ENCODE data around the gene MAEA. TPM values are rescaled to one million over a fixed set of nuclear protein-coding genes. Genes with fewer than 3 reads are reported as not detected.

MAEA gene
- total RNA-seq, 2 donors from 2014 or later = 76.0 to 110 TPM

DNA sequence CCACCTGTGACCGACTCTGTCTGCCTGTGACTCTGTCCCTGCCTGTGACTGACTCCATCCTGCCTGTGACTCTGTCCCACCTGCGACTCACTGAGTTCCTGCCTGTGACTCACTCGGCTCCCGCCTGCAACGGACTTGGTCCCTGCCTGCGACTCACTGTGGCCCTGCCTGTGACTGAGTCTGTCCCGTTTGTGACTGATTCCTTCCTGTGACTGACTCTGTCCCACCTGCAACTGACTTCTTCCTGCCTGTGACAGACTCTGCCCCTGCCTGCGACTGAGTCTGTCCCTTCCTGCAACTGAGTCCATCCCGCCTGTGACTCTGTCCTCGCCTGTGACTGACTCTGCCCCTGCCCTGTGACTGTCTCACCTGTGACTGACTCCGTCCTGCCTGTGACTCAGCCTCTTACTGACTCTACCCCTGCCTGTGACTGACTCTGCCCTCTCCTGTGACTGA, 47.7 kb downstream of the MAEA start:
- TF ChIP-seq POLR2A (IDR thresholded peaks at IDR 0.05) = no peak
- TF ChIP-seq POLR2AphosphoS5 (IDR thresholded peaks at IDR 0.05) = no peak
- TF ChIP-seq, protein P1, sequence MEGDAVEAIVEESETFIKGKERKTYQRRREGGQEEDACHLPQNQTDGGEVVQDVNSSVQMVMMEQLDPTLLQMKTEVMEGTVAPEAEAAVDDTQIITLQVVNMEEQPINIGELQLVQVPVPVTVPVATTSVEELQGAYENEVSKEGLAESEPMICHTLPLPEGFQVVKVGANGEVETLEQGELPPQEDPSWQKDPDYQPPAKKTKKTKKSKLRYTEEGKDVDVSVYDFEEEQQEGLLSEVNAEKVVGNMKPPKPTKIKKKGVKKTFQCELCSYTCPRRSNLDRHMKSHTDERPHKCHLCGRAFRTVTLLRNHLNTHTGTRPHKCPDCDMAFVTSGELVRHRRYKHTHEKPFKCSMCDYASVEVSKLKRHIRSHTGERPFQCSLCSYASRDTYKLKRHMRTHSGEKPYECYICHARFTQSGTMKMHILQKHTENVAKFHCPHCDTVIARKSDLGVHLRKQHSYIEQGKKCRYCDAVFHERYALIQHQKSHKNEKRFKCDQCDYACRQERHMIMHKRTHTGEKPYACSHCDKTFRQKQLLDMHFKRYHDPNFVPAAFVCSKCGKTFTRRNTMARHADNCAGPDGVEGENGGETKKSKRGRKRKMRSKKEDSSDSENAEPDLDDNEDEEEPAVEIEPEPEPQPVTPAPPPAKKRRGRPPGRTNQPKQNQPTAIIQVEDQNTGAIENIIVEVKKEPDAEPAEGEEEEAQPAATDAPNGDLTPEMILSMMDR (IDR thresholded peaks at IDR 0.05) = no peak
- H3K4me3 ChIP-seq = no peak overlapping the region
- no peaks in the 10 kb centered on the region for H3K27me3 ChIP-seq (replicated peaks; ENCODE audit: insufficient read depth)
- H3K9me3 ChIP-seq = no peaks in the 10 kb centered on the region
- peaks cover 6 to 11% of the 10 kb centered on the region in 2 donors for H3K36me3 ChIP-seq
- no peaks in the 10 kb centered on the region for H3K4me1 ChIP-seq (replicated peaks)
- WGBS = 84% methylated on average over 11 of the region's 11 CpGs
- DNase-seq (ENCODE audit: low spot score) = no peak
- H3K27ac ChIP-seq = no peak overlapping the region
- intact Hi-C loops (cut with DNase I) = no loop called here

- no peak for TF ChIP-seq POLR2AphosphoS5 (IDR thresholded peaks at IDR 0.05)
- TF ChIP-seq, protein P1 (IDR thresholded peaks at IDR 0.05) = no peak
- TF ChIP-seq POLR2A (IDR thresholded peaks at IDR 0.05) = no peak
- H3K4me3 ChIP-seq = no peak overlapping the region
- H3K9me3 ChIP-seq = no peaks in the 10 kb centered on the region
- H3K27ac ChIP-seq = no peak overlapping the region
- H3K27me3 ChIP-seq (replicated peaks; ENCODE audit: insufficient read depth) = no peaks in the 10 kb centered on the region
- 92% methylated on average over 38 of the region's 41 CpGs for WGBS
- intact Hi-C loops (cut with DNase I) = no loop called here
- no peak for DNase-seq (ENCODE audit: low spot score)
- H3K4me1 ChIP-seq (replicated peaks) = no peaks in the 10 kb centered on the region
- peaks cover 6 to 11% of the 10 kb centered on the region in 2 donors for H3K36me3 ChIP-seq
Measured at GRCh38 chr4:1337951-1338751, 48.5 kb downstream of the MAEA start.

- intact Hi-C loops (cut with DNase I) = no loop called here
- Histone ChIP-seq H3K36me3 (peaks cover 6 to 11% of the 10 kb centered on the region in 2 donors), H3K27ac (no peak overlapping the region), H3K9me3 (no peaks in the 10 kb centered on the region), H3K4me3 (no peak overlapping the region), H3K27me3 (replicated peaks; ENCODE audit: insufficient read depth) (no peaks in the 10 kb centered on the region), H3K4me1 (replicated peaks) (no peaks in the 10 kb centered on the region)
- no peak for DNase-seq (ENCODE audit: low spot score)
- WGBS = 98% methylated on average over 38 of the region's 38 CpGs
- TF ChIP-seq, protein P1 (IDR thresholded peaks at IDR 0.05) = no peak
- TF ChIP-seq POLR2AphosphoS5 (IDR thresholded peaks at IDR 0.05) = no peak
- no peak for TF ChIP-seq POLR2A (IDR thresholded peaks at IDR 0.05)
Measured at GRCh38 chr4:1338752-1339414, 49.2 kb downstream of the MAEA start.

GRCh38 chr4:1339489-1339888, 49.8 kb downstream of the MAEA start:
- Histone ChIP-seq H3K4me1 (replicated peaks) (no peaks in the 10 kb centered on the region), H3K27ac (no peak overlapping the region), H3K4me3 (no peak overlapping the region), H3K27me3 (replicated peaks; ENCODE audit: insufficient read depth) (no peaks in the 10 kb centered on the region), H3K36me3 (peaks cover 6 to 11% of the 10 kb centered on the region in 2 donors), H3K9me3 (no peaks in the 10 kb centered on the region)
- intact Hi-C loops (cut with DNase I) = no loop called here
- 98% methylated on average over 38 of the region's 38 CpGs for WGBS
- no peak for DNase-seq (ENCODE audit: low spot score)
- TF ChIP-seq POLR2AphosphoS5 (IDR thresholded peaks at IDR 0.05) (no peak), POLR2A (IDR thresholded peaks at IDR 0.05) (no peak)
- TF ChIP-seq, protein P1 (IDR thresholded peaks at IDR 0.05) = no peak
